ENCODE measurements around the gene HNRNPM.

HNRNPM gene

DNA sequence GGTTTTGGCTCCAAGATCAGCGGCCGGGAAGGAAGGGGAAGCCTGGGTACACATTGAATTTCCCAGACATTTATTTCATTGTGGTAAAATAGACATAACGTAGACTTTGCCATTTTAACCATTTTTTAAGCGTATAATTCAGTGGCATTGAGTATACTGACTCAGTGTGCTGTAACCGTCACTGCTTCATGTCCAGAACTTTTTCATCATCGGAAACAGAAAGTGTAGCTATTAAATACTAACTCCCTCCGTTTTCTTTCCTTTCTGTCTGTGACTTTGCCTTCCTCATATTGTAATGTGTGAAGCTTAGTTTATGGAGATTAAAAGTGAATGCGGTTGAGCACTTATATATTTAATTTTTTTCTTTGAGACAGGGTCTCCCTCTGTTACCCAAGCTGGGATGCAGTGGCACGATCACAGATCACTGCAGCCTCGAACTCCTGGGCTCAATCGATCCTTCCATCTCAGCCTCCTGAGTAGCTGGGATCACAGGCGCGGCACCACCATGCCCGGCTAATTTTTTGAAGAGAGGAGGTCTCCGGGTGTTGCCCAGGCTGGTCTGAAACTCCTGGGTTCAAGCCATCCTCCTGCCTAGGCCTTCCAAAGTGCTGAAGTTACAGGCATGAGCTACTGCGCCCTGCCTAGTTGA, 1.4 kb downstream of the HNRNPM start:
- no peak for DNase-seq (ENCODE audit: extremely low read depth, low read depth)
- TF ChIP-seq, protein P1, sequence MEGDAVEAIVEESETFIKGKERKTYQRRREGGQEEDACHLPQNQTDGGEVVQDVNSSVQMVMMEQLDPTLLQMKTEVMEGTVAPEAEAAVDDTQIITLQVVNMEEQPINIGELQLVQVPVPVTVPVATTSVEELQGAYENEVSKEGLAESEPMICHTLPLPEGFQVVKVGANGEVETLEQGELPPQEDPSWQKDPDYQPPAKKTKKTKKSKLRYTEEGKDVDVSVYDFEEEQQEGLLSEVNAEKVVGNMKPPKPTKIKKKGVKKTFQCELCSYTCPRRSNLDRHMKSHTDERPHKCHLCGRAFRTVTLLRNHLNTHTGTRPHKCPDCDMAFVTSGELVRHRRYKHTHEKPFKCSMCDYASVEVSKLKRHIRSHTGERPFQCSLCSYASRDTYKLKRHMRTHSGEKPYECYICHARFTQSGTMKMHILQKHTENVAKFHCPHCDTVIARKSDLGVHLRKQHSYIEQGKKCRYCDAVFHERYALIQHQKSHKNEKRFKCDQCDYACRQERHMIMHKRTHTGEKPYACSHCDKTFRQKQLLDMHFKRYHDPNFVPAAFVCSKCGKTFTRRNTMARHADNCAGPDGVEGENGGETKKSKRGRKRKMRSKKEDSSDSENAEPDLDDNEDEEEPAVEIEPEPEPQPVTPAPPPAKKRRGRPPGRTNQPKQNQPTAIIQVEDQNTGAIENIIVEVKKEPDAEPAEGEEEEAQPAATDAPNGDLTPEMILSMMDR (IDR thresholded peaks at IDR 0.05; ENCODE audit: low read depth, low read length) = no peak

DNA sequence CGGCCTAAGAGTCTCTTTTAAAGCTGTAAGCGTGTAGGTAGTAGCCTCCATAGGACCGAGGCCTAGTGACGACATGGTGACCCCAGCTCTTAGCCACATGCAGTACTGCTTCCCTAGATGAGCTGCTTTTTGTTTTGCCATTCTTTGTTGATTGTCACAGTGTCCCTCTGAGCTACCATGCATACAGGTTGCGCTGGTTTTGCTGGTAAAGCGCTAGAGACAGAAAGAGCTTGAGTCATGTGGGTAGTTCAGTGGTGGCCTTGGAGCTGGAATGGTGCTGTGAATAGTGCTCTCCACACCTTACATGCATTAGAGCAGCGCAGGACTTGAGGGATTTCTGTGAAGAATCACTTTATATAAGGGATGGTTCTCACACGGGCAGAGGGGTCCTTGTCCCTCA, 5.1 kb downstream of the HNRNPM start:
- TF ChIP-seq, protein P1 (IDR thresholded peaks at IDR 0.05; ENCODE audit: low read depth, low read length) = no peak
- no peak for DNase-seq (ENCODE audit: extremely low read depth, low read depth)

- DNase-seq (ENCODE audit: extremely low read depth, low read depth) = no peak
- TF ChIP-seq, protein P1 (IDR thresholded peaks at IDR 0.05; ENCODE audit: low read depth, low read length) = no peak
Measured at GRCh38 chr19:8451377-8451776, 6.6 kb downstream of the HNRNPM start.

DNA sequence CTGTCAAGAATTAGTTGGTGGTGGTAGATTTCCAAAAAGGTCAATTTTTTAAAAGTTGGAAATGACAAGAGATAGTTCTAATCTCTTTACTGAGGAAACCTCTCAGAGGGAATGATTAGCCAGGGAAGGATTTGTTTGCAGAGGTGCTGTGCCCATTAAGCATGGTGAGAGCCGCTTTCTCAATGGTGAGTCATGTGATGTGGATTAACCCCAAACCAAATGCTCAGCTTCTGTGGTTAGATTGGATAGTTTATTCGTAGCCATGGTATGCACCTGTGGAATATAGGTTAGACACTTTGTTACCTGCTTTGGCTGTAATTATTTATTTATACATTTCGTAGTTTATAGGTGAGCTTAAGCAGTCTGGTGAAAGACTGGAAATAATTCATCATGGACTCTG, 7.1 kb downstream of the HNRNPM start:
- TF ChIP-seq, protein P1 (IDR thresholded peaks at IDR 0.05; ENCODE audit: low read depth, low read length) = no peak
- DNase-seq (ENCODE audit: extremely low read depth, low read depth) = no peak

DNA sequence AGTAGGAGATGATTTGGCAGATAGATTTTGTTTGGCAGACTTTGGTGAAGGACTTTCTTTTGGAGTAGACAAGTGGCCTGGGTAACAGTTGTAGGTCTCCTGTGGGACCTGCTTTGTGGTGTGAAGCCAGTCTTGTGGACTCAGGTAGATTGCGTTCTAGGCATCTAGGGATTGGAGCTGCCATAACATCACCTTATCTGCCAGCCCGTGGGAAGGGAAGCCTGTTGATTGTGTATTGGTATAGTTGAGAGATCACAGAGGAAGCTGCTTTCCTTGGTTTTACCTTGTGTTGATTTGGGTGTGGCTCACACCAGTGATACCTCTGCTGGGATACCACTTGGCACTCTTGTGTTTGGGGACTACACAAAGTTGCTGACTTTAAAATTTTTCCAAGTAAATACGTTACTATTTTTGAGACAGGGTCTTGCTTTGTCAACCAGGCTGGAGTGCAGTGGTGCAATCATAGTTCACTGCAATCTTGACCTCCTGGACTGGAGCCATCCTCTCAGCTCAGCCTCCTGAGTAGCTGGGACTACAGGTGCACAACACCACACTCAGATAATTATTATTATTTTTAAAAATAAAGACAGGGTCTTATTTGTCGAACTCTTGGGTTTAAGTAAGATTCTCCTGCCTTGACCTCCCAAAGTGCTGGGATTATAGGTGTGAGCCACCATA, 7.8 kb downstream of the HNRNPM start:
- no peak for DNase-seq (ENCODE audit: extremely low read depth, low read depth)
- TF ChIP-seq, protein P1 (IDR thresholded peaks at IDR 0.05; ENCODE audit: low read depth, low read length) = no peak

GRCh38 chr19:8453616-8454015, 8.8 kb downstream of the HNRNPM start:
- DNase-seq (ENCODE audit: extremely low read depth, low read depth) = no peak
- TF ChIP-seq, protein P1 (IDR thresholded peaks at IDR 0.05; ENCODE audit: low read depth, low read length) = no peak

GRCh38 chr19:8454218-8454617, 9.4 kb downstream of the HNRNPM start:
- TF ChIP-seq, protein P1 (IDR thresholded peaks at IDR 0.05; ENCODE audit: low read depth, low read length) = no peak
- DNase-seq (ENCODE audit: extremely low read depth, low read depth) = no peak
